ENCODE results near the gene SNRPE. TPM values are rescaled to one million over a fixed set of nuclear protein-coding genes. Genes with fewer than 3 reads are reported as not detected.

SNRPE gene
- total RNA-seq, 1 experiment from 2014 or later: 326 TPM

- Histone ChIP-seq H2BK15ac (ENCODE audit: low read depth, low read length) (no peak overlapping the region), H3K27ac (ENCODE audit: insufficient read length, low read depth, low read length) (no peak overlapping the region), H2BK12ac (ENCODE audit: insufficient read length, low read depth, low read length) (no peak overlapping the region), H3K9ac (ENCODE audit: extremely low read depth, insufficient read length, low read length) (no peak overlapping the region), H3K79me2 (ENCODE audit: insufficient read depth, low read length) (no peaks in the 10 kb centered on the region), H3K18ac (ENCODE audit: insufficient read length, low read depth, low read length) (no peak overlapping the region), H3K9me3 (ENCODE audit: control insufficient read depth, low read depth, low read length) (no peaks in the 10 kb centered on the region), H4K5ac (ENCODE audit: insufficient read length, low read depth, low read length) (no peak overlapping the region), H2AK5ac (ENCODE audit: insufficient read length, low read length) (no peak overlapping the region), H3K27me3 (ENCODE audit: insufficient read depth, low read length) (no peaks in the 10 kb centered on the region), H4K20me1 (ENCODE audit: control insufficient read depth, insufficient read depth, insufficient read length) (no peaks in the 10 kb centered on the region), H3T11ph (ENCODE audit: low read length) (no peak overlapping the region), H2BK120ac (ENCODE audit: low read depth, low read length, poor library complexity, severe bottlenecking) (no peak overlapping the region), H4K91ac (ENCODE audit: insufficient read length, low read depth, low read length) (no peak overlapping the region), H2BK5ac (ENCODE audit: insufficient read length, low read length) (no peak overlapping the region), H3K79me1 (ENCODE audit: insufficient read depth, low read depth, low read length, poor library complexity, severe bottlenecking) (no peaks in the 10 kb centered on the region), H2BK20ac (ENCODE audit: low read depth, low read length, poor library complexity, severe bottlenecking) (no peak overlapping the region), H3K4me1 (ENCODE audit: insufficient read depth, low read length) (no peaks in the 10 kb centered on the region), H2AFZ (ENCODE audit: low read length) (no peak overlapping the region), H3K23ac (ENCODE audit: insufficient read length, low read depth, low read length) (no peak overlapping the region), H3K23me2 (ENCODE audit: insufficient read length, low read depth, low read length, poor library complexity, severe bottlenecking) (no peaks in the 10 kb centered on the region), H3K4me2 (ENCODE audit: insufficient read depth, insufficient read length, low read length) (no peak overlapping the region), H4K8ac (replicated peaks; ENCODE audit: insufficient read length, low read depth, low read length) (no peak overlapping the region), H3K56ac (ENCODE audit: insufficient read length, low read depth, low read length) (no peak overlapping the region), H3K4ac (ENCODE audit: low read depth, low read length) (no peak overlapping the region), H3K14ac (ENCODE audit: insufficient read depth, low read length) (no peak overlapping the region)
- H3K9me3 Mint-ChIP-seq: peaks cover 21% of the 10 kb centered on the region in 2 experiments
- TF ChIP-seq, protein P1, sequence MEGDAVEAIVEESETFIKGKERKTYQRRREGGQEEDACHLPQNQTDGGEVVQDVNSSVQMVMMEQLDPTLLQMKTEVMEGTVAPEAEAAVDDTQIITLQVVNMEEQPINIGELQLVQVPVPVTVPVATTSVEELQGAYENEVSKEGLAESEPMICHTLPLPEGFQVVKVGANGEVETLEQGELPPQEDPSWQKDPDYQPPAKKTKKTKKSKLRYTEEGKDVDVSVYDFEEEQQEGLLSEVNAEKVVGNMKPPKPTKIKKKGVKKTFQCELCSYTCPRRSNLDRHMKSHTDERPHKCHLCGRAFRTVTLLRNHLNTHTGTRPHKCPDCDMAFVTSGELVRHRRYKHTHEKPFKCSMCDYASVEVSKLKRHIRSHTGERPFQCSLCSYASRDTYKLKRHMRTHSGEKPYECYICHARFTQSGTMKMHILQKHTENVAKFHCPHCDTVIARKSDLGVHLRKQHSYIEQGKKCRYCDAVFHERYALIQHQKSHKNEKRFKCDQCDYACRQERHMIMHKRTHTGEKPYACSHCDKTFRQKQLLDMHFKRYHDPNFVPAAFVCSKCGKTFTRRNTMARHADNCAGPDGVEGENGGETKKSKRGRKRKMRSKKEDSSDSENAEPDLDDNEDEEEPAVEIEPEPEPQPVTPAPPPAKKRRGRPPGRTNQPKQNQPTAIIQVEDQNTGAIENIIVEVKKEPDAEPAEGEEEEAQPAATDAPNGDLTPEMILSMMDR (conservative IDR thresholded peaks at IDR 0.05): no peak
- H3K27me3 Mint-ChIP-seq (ENCODE audit: low read depth): no peaks in the 10 kb centered on the region
- WGBS (ENCODE audit: extremely low coverage, insufficient read length, low lambda C conversion rate): no CpG with 5 or more reads among the region's 2 CpGs
- no peak for DNase-seq
- H3K27ac Mint-ChIP-seq: no peak overlapping the region
- peaks cover 4 to 8% of the 10 kb centered on the region in 2 experiments for H3K4me1 Mint-ChIP-seq
- no peak overlapping the region for H3K4me3 Mint-ChIP-seq
- H3K36me3 Mint-ChIP-seq (ENCODE audit: insufficient read depth in 1 of 3, low read depth in 3 of 3): peaks cover 61 to 92% (median 86%) of the 10 kb centered on the region in 3 experiments
These were observed 18.9 kb upstream of the SNRPE start for GRCh38 chr1:203842559-203842876.

All from H9 (cell line).